AG09319 (cell line): Measurements from ENCODE around the gene ABTB1.
A peak's percentile ranks its signal among the peaks of the same experiment; 100 is the strongest.

Source experiments
- DNase-seq: peaks from one replicate; pipeline ENCODE4 v3.0.0-alpha.2; 2010; ENCODE audit warnings: low read depth; ENCODE audit errors: extremely low read depth
- CTCF ChIP-seq: IDR thresholded peaks from 2 replicates; pipeline ENCODE4 v1.5.1; 2011; ENCODE audit warnings: low read depth, mild to moderate bottlenecking, inconsistent platforms, low read length, moderate library complexity

Gene ABTB1

GRCh38 chr3:127672429-127673190 lies at the start of gene ABTB1:
TSS of gene ABTB1 (plus strand) at chr3:127672952. CDS start at chr3:127673026, 74 bp downstream.
- no peak for DNase-seq
- TF ChIP-seq CTCF, result no peak

GRCh38 chr3:127624063-127624462 lies 48.7 kb upstream of the ABTB1 start:
- TF ChIP-seq CTCF, result no peak
- DNase-seq, result no peak

GRCh38 chr3:127625821-127626220 lies 46.9 kb upstream of the ABTB1 start:
- no peak for TF ChIP-seq CTCF
- no peak for DNase-seq

GRCh38 chr3:127628426-127628787 lies 44.3 kb upstream of the ABTB1 start:
- no peak for TF ChIP-seq CTCF
- DNase-seq, result no peak

- no peak for TF ChIP-seq CTCF
- DNase-seq, result peak; percentile 12
These were observed 43.8 kb upstream of the ABTB1 start, which contains the start of gene PODXL2 for GRCh38 chr3:127628788-127629466. TSS of gene PODXL2 (plus strand) at chr3:127629185. CDS start at chr3:127629220, 35 bp downstream.

- TF ChIP-seq CTCF, result no peak
- no peak for DNase-seq
These were observed 43.0 kb upstream of the ABTB1 start for GRCh38 chr3:127629467-127630403.
